Panc1 (cell line): ENCODE data around the gene COL28A1. TPM values are rescaled to one million over a fixed set of nuclear protein-coding genes. Genes with fewer than 3 reads are reported as not detected.

Experiments used
- ATAC-seq: fragments of 200-7000 bp; cut with Tn5 transposase; 2 replicates; pipeline ENCODE4 v1.9.1; 2020; ENCODE audit warnings: mild to moderate bottlenecking, moderate library complexity
- BruUV-seq: library from RNA; stranded (reverse); fragments of 400-500 nt; replicated peaks from 2 replicates; lab custom pipeline; 2021; lab: Mats Ljungman, UMichigan
- CTCF ChIA-PET: fragments of 300-600 bp; sonication (Branson Sonifier 250); formaldehyde crosslinking; loops from one replicate; lab custom pipeline; 2022; ENCODE audit warnings: antibody characterized with exemption; lab: Charles Lee
- POLR2A ChIA-PET: fragments of 300-600 bp; sonication (Branson Sonifier 250); formaldehyde crosslinking; loops from one replicate; lab custom pipeline; 2022; ENCODE audit warnings: antibody characterized with exemption; lab: Charles Lee
- DNase-seq: peaks from one replicate; pipeline ENCODE4 v3.0.0-alpha.2; 2010; ENCODE audit warnings: low read depth, low spot score
- H3K27ac ChIP-seq: 2 replicates; pipeline ENCODE4 v1.5.1; 2011; ENCODE audit warnings: mild to moderate bottlenecking, low read length, inconsistent platforms
- H3K27me3 ChIP-seq: fragments of 200-500 bp; sonication (Bioruptor generic); 2 replicates; pipeline ENCODE4 v1.6.0; 2014; ENCODE audit warnings: low read length, inconsistent platforms; ENCODE audit not compliant: control insufficient read depth, insufficient read depth
- H3K36me3 ChIP-seq: fragments of 200-500 bp; sonication (Bioruptor generic); 2 replicates; pipeline ENCODE4 v1.5.1; 2014; ENCODE audit warnings: inconsistent platforms, mild to moderate bottlenecking, low read length, moderate library complexity; ENCODE audit not compliant: control insufficient read depth, insufficient read depth
- H3K4me1 ChIP-seq: 2 replicates; pipeline ENCODE4 v1.5.1; 2011; ENCODE audit warnings: inconsistent platforms, mild to moderate bottlenecking, low read length, moderate library complexity; ENCODE audit not compliant: control insufficient read depth, insufficient read depth
- H3K4me3 ChIP-seq, 2 experiments: 2 replicates each; pipeline ENCODE4 v1.5.1; 2011 to 2012; ENCODE audit warnings: low read depth in 2 of 2, low read length in 2 of 2, mild to moderate bottlenecking in 2 of 2, inconsistent platforms in 1 of 2, moderate library complexity in 1 of 2
- H3K9me3 ChIP-seq: fragments of 200-500 bp; sonication (Bioruptor generic); 2 replicates; pipeline ENCODE4 v1.5.1; 2014; ENCODE audit warnings: low read depth, mild to moderate bottlenecking, inconsistent platforms, low read length, moderate library complexity; ENCODE audit not compliant: control insufficient read depth, insufficient read depth
- POLR2AphosphoS5 ChIP-seq: IDR thresholded peaks from 2 replicates; pipeline ENCODE4 v1.6.1; 2012; ENCODE audit warnings: mild to moderate bottlenecking, low read depth, low read length, moderate library complexity
- SIN3A ChIP-seq: IDR thresholded peaks from 2 replicates; pipeline ENCODE4 v1.6.1; 2012; ENCODE audit warnings: low read depth, mild to moderate bottlenecking, low read length, moderate library complexity, borderline replicate concordance; ENCODE audit not compliant: insufficient read depth
- TCF7L2 ChIP-seq: IDR thresholded peaks from 2 replicates; pipeline ENCODE4 v1.6.1; 2011; ENCODE audit warnings: mild to moderate bottlenecking, low read depth, low read length, inconsistent platforms
- in situ Hi-C: cut with HindIII; loops from 2 replicates; pipeline ENCODE4 v1.10.0; 2016; ENCODE audit warnings: low sequenced_read_pairs, low pct_unique_long_range_greater_than_20kb
- intact Hi-C: fragments of 100-400 bp; cut with micrococcal nuclease; formaldehyde crosslinking; loops from one replicate; pipeline ENCODE4 v1.10.0; 2022; ENCODE audit not compliant: unreplicated experiment
- total RNA-seq: library from RNA; stranded (reverse); gene quantifications from one replicate; pipeline ENCODE4 v1.2.1, GENCODE V29; 2021; ENCODE audit not compliant: unreplicated experiment
- TF ChIP-seq, protein P1 (sequence below), 2 experiments: IDR thresholded peaks; 2 replicates each; pipeline ENCODE4 v1.6.1; 2011 to 2012; ENCODE audit warnings: low read depth in 2 of 2, control low read depth in 1 of 2, low read length in 1 of 2, mild to moderate bottlenecking in 1 of 2, moderate library complexity in 1 of 2; ENCODE audit not compliant: insufficient read depth in 1 of 2
- TF ChIP-seq, protein P2 (sequence below): fragments of 450-650 bp; IDR thresholded peaks from 2 replicates; pipeline ENCODE4 v1.5.1; 2017; ENCODE audit warnings: mild to moderate bottlenecking

COL28A1 gene
- total RNA-seq, 1 experiment from 2014 or later, result not detected

DNA sequence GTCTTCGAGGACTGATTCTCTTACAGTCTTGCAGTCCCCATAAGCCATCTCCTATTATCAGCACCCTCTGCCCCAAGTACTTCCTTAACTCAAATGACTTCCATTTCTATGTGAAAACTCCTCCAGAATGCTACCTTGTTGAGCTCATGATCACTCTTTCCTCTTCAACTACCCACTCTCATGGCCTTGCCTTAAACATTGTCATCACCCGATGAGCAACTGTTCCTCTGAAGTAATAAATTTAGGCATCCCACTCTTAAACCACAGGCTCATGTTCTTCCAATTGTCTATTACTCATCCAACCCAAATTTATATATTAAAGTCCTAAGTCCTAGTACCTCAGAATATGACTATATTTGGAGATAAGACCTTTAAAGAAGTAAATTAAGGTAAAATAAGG lies 200.5 kb downstream of the COL28A1 start:
- ChIA-PET POLR2A (no interaction called here), CTCF (no interaction called here)
- Histone ChIP-seq H3K36me3 (no peaks in the 10 kb centered on the region), H3K9me3 (no peaks in the 10 kb centered on the region), H3K4me3 (no peak overlapping the region), H3K4me1 (no peaks in the 10 kb centered on the region), H3K27me3 (peaks cover 9% of the 10 kb centered on the region; the same call in 1 of the 2 replicates), H3K27ac (no peak overlapping the region)
- TF ChIP-seq SIN3A (no peak), TCF7L2 (no peak)
- TF ChIP-seq, protein P1, sequence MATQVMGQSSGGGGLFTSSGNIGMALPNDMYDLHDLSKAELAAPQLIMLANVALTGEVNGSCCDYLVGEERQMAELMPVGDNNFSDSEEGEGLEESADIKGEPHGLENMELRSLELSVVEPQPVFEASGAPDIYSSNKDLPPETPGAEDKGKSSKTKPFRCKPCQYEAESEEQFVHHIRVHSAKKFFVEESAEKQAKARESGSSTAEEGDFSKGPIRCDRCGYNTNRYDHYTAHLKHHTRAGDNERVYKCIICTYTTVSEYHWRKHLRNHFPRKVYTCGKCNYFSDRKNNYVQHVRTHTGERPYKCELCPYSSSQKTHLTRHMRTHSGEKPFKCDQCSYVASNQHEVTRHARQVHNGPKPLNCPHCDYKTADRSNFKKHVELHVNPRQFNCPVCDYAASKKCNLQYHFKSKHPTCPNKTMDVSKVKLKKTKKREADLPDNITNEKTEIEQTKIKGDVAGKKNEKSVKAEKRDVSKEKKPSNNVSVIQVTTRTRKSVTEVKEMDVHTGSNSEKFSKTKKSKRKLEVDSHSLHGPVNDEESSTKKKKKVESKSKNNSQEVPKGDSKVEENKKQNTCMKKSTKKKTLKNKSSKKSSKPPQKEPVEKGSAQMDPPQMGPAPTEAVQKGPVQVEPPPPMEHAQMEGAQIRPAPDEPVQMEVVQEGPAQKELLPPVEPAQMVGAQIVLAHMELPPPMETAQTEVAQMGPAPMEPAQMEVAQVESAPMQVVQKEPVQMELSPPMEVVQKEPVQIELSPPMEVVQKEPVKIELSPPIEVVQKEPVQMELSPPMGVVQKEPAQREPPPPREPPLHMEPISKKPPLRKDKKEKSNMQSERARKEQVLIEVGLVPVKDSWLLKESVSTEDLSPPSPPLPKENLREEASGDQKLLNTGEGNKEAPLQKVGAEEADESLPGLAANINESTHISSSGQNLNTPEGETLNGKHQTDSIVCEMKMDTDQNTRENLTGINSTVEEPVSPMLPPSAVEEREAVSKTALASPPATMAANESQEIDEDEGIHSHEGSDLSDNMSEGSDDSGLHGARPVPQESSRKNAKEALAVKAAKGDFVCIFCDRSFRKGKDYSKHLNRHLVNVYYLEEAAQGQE (IDR thresholded peaks at IDR 0.05; ENCODE audit: insufficient read depth in 1 of 2, low read depth in 2 of 2, low read length in 1 of 2), result no peak
- TF ChIP-seq, protein P2, sequence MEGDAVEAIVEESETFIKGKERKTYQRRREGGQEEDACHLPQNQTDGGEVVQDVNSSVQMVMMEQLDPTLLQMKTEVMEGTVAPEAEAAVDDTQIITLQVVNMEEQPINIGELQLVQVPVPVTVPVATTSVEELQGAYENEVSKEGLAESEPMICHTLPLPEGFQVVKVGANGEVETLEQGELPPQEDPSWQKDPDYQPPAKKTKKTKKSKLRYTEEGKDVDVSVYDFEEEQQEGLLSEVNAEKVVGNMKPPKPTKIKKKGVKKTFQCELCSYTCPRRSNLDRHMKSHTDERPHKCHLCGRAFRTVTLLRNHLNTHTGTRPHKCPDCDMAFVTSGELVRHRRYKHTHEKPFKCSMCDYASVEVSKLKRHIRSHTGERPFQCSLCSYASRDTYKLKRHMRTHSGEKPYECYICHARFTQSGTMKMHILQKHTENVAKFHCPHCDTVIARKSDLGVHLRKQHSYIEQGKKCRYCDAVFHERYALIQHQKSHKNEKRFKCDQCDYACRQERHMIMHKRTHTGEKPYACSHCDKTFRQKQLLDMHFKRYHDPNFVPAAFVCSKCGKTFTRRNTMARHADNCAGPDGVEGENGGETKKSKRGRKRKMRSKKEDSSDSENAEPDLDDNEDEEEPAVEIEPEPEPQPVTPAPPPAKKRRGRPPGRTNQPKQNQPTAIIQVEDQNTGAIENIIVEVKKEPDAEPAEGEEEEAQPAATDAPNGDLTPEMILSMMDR, result no peak
- no peak for ATAC-seq
- BruUV-seq, result no TSS peak
- in situ Hi-C loops (no loop called here), intact Hi-C loops (no loop called here)
- no peak for DNase-seq

DNA sequence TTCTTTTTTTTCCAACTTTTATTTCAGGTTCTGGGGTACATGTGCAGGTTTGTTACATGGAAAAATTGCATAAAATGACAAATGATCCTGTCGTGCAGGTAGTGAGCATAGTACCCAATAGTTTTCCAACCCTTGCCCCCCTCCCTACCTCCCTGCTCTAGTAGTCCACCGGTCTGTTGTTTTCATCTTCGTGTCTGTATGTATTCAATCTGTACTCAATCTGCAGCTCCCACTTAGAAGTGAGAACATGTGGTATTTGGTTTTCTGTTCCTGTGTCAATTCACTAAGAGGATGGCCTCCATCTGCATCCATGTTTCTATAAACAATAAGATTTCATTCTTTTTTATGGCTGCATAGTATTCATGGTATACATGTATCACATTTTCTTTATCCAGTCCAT lies 202.1 kb downstream of the COL28A1 start:
- peaks cover 9% of the 10 kb centered on the region; the same call in 1 of the 2 replicates for H3K27me3 ChIP-seq
- no peak for TF ChIP-seq TCF7L2
- TF ChIP-seq, protein P1 (IDR thresholded peaks at IDR 0.05; ENCODE audit: insufficient read depth in 1 of 2, low read depth in 2 of 2, low read length in 1 of 2), result no peak
- no peak for TF ChIP-seq POLR2AphosphoS5
- TF ChIP-seq, protein P2, result no peak
- no peak for TF ChIP-seq SIN3A
- POLR2A ChIA-PET, result no interaction called here
- H3K36me3 ChIP-seq, result no peaks in the 10 kb centered on the region
- intact Hi-C loops, result no loop called here
- DNase-seq, result no peak
- ATAC-seq, result no peak
- no peak overlapping the region for H3K27ac ChIP-seq
- no peaks in the 10 kb centered on the region for H3K9me3 ChIP-seq
- no TSS peak for BruUV-seq
- in situ Hi-C loops, result no loop called here
- no peaks in the 10 kb centered on the region for H3K4me1 ChIP-seq
- CTCF ChIA-PET, result no interaction called here
- H3K4me3 ChIP-seq, result no peak overlapping the region
